NCI-H446 (cell line): ENCODE measurements around the gene LPAR4.
A peak's percentile ranks its signal among the peaks of the same experiment; 100 is the strongest.
"Not testable (repeated sequence)": the region's sequence is repeated elsewhere in the genome, so short reads cannot be mapped to it uniquely, and the experiment has no call there.

ENCODE experiments used
- DNase-seq, 2 experiments: peaks; one replicate each; lab custom pipeline; 2025; lab: John Stamatoyannopoulos, UW

LPAR4 gene, protein sequence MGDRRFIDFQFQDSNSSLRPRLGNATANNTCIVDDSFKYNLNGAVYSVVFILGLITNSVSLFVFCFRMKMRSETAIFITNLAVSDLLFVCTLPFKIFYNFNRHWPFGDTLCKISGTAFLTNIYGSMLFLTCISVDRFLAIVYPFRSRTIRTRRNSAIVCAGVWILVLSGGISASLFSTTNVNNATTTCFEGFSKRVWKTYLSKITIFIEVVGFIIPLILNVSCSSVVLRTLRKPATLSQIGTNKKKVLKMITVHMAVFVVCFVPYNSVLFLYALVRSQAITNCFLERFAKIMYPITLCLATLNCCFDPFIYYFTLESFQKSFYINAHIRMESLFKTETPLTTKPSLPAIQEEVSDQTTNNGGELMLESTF

DNA sequence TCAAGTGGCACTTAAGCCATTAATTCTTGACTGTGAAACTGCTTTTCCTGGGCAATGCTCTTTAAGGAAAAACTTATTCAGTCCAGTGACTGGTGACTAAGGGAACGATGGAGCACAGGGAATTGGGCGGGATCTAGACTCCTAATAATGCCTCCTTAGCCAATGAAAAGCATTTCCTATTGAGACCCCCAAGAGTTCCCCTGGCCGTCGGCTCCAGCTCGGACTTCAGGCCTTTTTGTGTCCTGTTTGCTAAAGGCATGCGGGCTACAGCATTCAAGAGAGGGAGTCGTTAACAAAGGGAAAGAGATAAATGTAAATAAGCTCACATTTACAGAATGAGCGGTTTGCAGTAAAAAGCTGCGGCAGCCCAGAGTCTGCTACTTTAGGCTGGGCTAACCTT lies at the start of gene LPAR4:
TSS of gene LPAR4 (plus strand) at position 232 of the 400 bp plus-strand sequence. CDS start 7,150 bp downstream, outside the sequence.
- no peak for DNase-seq

DNA sequence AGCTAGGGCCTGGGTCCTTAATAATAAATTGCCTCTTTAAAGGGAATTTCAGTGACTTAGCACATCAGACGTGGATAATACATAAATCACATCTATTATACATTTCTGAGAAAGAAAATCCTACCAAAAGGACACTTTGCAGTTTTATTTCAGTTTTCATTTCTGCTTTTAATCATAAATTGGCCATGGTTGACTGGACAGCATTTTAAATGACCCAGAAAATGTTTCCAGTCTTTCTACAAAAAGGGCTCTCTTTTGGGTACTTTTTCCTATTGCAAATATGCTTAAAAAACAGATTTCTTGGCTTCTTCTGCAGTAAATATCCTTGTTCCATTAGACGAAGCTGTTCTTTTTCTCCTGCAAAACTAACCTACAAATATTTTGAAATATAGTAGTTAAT lies 41.4 kb upstream of the LPAR4 start:
- DNase-seq, result no peak

DNA sequence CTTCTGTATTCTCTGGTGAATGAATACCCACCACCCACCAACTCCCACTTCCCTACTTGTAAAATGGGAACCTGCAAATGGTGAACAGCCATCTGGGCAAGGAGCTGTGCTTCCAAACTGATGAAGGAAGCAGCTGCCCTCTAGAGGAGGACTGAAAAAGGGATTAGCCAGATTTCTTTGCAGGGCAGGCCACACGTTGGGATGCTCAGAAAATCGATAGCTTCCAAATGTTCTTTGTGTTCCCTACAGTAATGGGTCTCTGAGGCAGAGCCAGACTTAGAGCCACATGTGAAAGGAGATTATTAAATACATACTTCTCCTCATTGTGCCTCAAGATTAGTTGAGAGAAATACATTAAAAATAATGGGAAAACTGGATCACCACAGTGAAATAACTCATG lies 39.3 kb upstream of the LPAR4 start:
- peak in 1 of 2 experiments; percentile 1 for DNase-seq

DNA sequence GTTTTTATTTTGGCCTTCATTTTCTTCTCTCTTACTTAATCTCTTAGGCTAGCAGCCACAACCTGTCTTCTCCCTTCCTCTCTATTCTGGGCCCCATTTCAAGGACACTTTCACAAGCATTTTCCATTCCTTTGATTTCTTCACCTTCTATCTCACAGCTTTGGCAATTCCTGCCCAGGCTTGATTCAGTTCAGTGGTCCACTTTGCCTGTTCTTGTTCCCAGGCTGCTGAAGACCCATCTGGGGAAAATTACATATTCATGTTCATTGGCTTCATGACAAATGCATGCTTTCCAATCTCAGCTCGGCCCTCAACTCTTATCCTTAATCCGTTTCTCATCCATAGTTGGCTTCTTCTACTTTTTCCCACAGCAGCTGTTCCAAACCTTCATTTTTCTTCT lies 38.7 kb upstream of the LPAR4 start:
- no peak for DNase-seq

- no peak for DNase-seq
Measured at GRCh38 chrX:78710171-78710570, 37.3 kb upstream of the LPAR4 start.

DNA sequence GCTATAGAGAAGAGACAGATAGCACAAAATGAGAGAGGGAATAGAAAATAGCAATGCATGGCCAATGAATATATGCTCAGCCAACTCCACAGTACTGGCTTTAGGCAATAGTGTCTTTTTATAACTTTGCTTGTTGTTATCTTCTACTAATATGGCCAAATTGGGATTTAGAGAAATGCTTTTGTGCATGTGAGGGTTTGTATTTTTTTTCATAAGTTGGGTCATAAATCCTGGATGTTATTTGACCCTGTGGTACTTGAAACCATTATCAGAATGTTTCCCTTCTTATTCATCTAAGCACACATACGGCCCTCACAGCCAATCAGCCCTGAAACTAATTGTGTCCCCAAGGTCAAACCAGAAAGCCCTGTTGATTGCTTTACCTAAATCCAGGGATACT lies 35.2 kb upstream of the LPAR4 start:
- no peak for DNase-seq

DNA sequence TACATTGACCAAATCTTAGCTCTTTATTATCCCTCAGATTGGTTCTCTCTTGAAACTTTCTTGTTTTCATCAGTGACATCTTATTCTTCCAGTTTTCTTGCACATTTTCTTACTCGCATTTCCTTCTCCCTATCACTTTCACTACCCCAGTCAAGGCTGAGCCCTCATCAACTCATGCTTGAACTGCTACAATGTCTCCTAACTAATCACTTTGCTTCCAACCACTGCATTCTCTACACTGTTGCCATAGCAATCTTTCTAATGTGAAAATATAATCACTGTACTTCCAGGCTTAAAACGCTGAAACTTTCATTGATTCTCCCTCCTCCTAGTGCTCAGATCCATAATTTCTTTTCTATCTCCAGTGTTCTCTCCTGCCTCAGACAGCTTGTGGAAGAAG lies 22.2 kb upstream of the LPAR4 start:
- no peak for DNase-seq

DNA sequence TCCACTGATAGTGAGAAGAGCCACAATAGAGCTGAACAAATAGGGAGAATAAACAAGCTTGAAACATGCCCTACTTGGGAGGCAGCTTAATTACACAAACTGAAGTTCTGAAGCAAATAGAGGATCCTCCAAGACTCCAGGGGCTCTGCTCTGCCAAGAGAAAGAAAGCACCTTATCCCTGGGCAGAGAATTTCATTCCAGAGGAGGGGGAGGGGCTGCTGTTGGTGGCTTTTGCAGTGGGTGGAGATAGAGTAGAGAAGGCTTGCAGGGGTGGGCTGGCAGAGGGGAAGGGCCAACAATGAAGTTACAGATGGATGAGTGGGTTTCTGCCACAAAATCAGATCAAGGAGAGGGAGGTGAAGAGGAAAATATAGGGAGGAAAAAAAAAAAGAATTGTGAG lies 1.0 kb upstream of the LPAR4 start:
- no peak for DNase-seq

DNA sequence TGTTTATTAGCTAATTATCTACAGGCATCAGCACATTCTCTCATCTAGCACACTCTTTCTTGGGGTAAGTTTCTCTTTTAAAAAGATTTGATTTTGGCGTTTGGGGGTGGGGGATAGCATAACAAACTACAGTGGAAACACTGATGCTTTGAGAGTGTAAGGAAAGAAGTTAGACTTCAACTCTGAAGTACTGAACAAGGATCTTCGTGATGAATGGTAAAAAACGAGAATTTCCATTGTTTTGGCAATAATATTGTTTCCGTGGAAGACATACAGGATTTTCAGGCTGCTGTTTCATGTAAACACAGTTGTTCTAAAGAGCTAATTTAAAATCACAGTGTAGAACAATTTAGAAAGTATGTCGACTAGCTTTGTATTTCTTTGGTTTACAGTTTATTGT lies 451 bp downstream of the LPAR4 start:
- DNase-seq, result no peak

DNA sequence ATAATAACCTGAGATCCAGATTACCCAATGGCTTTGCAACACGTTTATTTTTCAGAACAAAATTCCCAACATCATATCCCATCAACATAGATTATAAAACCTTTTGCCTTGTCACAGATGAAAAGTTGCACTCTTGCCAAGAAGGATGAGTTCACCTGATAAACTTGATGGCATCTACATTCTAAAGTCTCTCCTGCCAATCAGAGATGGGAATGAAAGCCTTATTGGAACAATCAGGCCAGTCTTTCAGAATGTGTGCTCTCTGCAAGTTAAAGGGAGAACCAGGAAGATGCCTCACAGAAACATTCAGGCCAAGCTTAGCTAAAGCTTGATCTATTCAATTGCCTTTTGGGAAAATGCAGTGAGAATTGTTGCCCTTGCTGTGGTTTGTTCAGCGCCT lies 1.3 kb downstream of the LPAR4 start:
- DNase-seq, result no peak

GRCh38 chrX:78753571-78753970 lies 6.1 kb downstream of the LPAR4 start:
- DNase-seq, result no peak

DNA sequence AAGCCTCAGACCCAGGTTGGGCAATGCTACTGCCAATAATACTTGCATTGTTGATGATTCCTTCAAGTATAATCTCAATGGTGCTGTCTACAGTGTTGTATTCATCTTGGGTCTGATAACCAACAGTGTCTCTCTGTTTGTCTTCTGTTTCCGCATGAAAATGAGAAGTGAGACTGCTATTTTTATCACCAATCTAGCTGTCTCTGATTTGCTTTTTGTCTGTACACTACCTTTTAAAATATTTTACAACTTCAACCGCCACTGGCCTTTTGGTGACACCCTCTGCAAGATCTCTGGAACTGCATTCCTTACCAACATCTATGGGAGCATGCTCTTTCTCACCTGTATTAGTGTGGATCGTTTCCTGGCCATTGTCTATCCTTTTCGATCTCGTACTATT lies 7.4 kb downstream of the LPAR4 start:
- DNase-seq, result no peak

GRCh38 chrX:78759081-78759480 lies 11.6 kb downstream of the LPAR4 start:
- DNase-seq, result no peak

- no peak for DNase-seq
Measured at GRCh38 chrX:78769101-78769755, 21.7 kb downstream of the LPAR4 start.

DNA sequence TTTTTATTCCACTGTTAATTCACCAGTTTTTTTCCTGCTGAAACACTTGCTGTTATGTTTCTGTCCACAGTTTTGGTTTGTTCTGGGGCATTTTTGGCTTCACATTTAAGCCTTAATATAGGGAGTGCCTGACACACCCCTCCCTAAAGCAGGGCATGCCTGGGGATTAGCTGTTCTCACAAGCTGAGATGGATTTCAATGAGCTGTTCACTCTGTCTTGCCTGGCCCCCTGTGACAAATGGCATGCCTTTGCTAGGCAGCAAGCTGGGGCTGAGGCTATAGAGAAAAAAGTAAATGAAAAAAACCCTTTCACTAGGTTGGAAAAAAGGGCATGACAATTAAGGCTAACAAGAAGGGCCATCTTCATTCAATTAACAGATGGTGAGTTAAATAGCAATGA lies 22.4 kb downstream of the LPAR4 start:
- no peak for DNase-seq

GRCh38 chrX:78796916-78797315 lies 49.4 kb downstream of the LPAR4 start:
- DNase-seq, result no peak

DNA sequence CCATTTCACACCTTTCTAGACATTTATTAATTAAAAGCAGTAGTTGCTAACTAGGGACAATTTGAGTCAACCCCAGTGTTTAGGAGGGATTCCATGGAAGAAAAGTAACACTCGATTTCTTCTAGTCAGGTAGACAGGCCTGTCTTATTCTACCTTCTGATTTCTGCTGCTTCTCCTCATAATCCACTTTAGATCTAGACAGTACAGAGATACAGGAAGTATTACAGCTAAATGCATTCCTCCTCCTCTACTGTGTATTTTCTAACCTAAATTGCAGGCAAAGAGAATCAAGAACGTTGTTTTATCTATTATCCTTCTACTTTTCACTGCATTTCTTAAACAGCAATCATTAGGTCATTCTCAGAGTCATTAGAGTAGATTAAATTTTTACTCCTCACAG lies 52.6 kb downstream of the LPAR4 start:
- no peak for DNase-seq

GRCh38 chrX:78800694-78801093 lies 53.2 kb downstream of the LPAR4 start:
- DNase-seq, result no peak

- DNase-seq, result no peak
Measured at GRCh38 chrX:78801522-78801921, 54.0 kb downstream of the LPAR4 start.

DNA sequence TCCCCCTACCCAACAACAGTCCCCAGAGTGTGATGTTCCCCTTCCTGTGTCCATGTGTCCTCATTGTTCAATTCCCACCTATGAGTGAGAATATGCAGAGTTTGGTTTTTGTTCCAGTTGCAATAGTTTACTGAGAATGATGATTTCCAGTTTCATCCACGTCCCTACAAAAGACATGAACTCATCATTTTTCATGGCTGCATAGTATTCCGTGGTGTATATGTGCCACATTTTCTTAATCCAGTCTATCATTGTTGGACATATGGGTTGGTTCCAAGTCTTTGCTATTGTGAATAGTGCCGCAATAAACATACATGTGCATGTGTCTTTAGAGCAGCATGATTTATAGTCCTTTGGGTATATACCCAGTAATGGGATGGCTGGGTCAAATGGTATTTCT lies 55.0 kb downstream of the LPAR4 start:
- DNase-seq, result not testable (repeated sequence)
